ENCODE measurements around the gene UBP1. TPM values are rescaled to one million over a fixed set of nuclear protein-coding genes. Genes with fewer than 3 reads are reported as not detected.
"Not testable (repeated sequence)": the region's sequence is repeated elsewhere in the genome, so short reads cannot be mapped to it uniquely, and the experiment has no call there.

The UBP1 gene
- total and polyA plus RNA-seq, 5 donors from 2014 or later: 9.3 to 92.9 (median 11.7) TPM

GRCh38 chr3:33430571-33430970 is 9.6 kb downstream of the UBP1 start:
- peaks cover 27 to 87% (median 59%) of the 10 kb centered on the region in 4 donors for H3K4me1 Mint-ChIP-seq
- Histone ChIP-seq H3K27me3 (ENCODE audit: control insufficient read depth, insufficient read depth, low read length) (no peaks in the 10 kb centered on the region), H3K36me3 (ENCODE audit: control insufficient read depth, insufficient read depth, low read length) (peaks cover 1% of the 10 kb centered on the region), H3K9me3 (ENCODE audit: control insufficient read depth in 2 of 2, low read length in 2 of 2) (no peaks in the 10 kb centered on the region), H3K4me1 (ENCODE audit: control insufficient read depth, insufficient read depth, low read length, poor library complexity, severe bottlenecking) (peaks cover 48% of the 10 kb centered on the region), H3K27ac (ENCODE audit: insufficient read depth, low read length, poor library complexity, severe bottlenecking) (peak overlapping the region; percentile 19), H3K4me3 (ENCODE audit: low read depth, low read length) (peak overlapping the region; percentile 32)
- H3K36me3 Mint-ChIP-seq: no peaks in the 10 kb centered on the region
- H3K27ac Mint-ChIP-seq: peak overlapping the region; percentile 64 to 88 (median 77)
- no peaks in the 10 kb centered on the region for H3K27me3 Mint-ChIP-seq
- ATAC-seq (ENCODE audit: low read depth in 2 of 2) (no peak), DNase-seq (no peak)
- no peaks in the 10 kb centered on the region for H3K9me3 Mint-ChIP-seq
- H3K4me3 Mint-ChIP-seq: peak overlapping the region in 2 of 4 donors; percentile 62 to 73

DNA sequence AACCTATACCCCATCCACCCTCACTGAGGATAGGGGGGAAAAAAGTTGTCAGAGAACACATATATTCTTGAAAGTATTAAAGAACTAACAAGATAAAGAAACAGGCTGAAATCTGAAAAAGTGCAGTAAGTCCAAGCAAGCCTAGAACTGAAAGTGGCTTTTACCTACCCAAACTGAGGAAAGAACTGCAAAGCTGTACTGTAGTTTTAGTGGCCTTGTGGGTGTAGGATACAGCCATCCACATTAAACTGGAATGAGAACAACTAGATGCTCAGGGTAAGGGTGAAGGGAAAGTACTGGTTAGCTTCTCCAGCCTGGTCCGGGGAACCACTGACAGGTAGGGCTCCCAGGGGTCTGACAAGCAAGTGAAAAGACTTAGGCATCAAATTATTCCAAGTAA is 10.1 kb downstream of the UBP1 start:
- Histone ChIP-seq H3K27ac (ENCODE audit: insufficient read depth, low read length, poor library complexity, severe bottlenecking) (peak overlapping the region; percentile 19), H3K4me1 (ENCODE audit: control insufficient read depth, insufficient read depth, low read length, poor library complexity, severe bottlenecking) (peaks cover 44% of the 10 kb centered on the region), H3K27me3 (ENCODE audit: control insufficient read depth, insufficient read depth, low read length) (no peaks in the 10 kb centered on the region), H3K36me3 (ENCODE audit: control insufficient read depth, insufficient read depth, low read length) (peaks cover 6% of the 10 kb centered on the region), H3K4me3 (ENCODE audit: low read depth, low read length) (peak overlapping the region; percentile 32), H3K9me3 (ENCODE audit: control insufficient read depth in 2 of 2, low read length in 2 of 2) (no peaks in the 10 kb centered on the region)
- Mint-ChIP-seq H3K9me3 (no peaks in the 10 kb centered on the region), H3K4me1 (peaks cover 32 to 82% (median 55%) of the 10 kb centered on the region in 4 donors), H3K27me3 (no peaks in the 10 kb centered on the region), H3K36me3 (no peaks in the 10 kb centered on the region), H3K4me3 (peak overlapping the region in 3 of 4 donors; percentile 37 to 62 (median 45)), H3K27ac (peak overlapping the region; percentile 2 to 88 (median 77))
- DNase-seq: no peak
- ATAC-seq (ENCODE audit: low read depth in 2 of 2): no peak

- H3K27ac Mint-ChIP-seq: peak overlapping the region in 2 of 3 donors; percentile 8 to 88
Observed at GRCh38 chr3:33429306-33429705, 10.9 kb downstream of the UBP1 start.

GRCh38 chr3:33428734-33429133 is 11.5 kb downstream of the UBP1 start:
- peaks cover 44% of the 10 kb centered on the region for H3K4me1 ChIP-seq (ENCODE audit: control insufficient read depth, insufficient read depth, low read length, poor library complexity, severe bottlenecking)
- ATAC-seq (ENCODE audit: low read depth in 2 of 2): no peak
- H3K36me3 ChIP-seq (ENCODE audit: control insufficient read depth, insufficient read depth, low read length): peaks cover 18% of the 10 kb centered on the region
- no peaks in the 10 kb centered on the region for H3K9me3 Mint-ChIP-seq
- peaks cover 37 to 77% (median 54%) of the 10 kb centered on the region in 4 donors for H3K4me1 Mint-ChIP-seq
- H3K27ac ChIP-seq (ENCODE audit: insufficient read depth, low read length, poor library complexity, severe bottlenecking): no peak overlapping the region
- H3K4me3 Mint-ChIP-seq: no peak overlapping the region
- H3K36me3 Mint-ChIP-seq: peaks cover 3% of the 10 kb centered on the region
- no peak overlapping the region for H3K4me3 ChIP-seq (ENCODE audit: low read depth, low read length)
- H3K27me3 Mint-ChIP-seq: no peaks in the 10 kb centered on the region
- no peak for DNase-seq
- peak overlapping the region; percentile 3 to 88 (median 34) for H3K27ac Mint-ChIP-seq
- H3K27me3 ChIP-seq (ENCODE audit: control insufficient read depth, insufficient read depth, low read length): no peaks in the 10 kb centered on the region
- H3K9me3 ChIP-seq (ENCODE audit: control insufficient read depth in 2 of 2, low read length in 2 of 2): no peaks in the 10 kb centered on the region

More at GRCh38 chr3:33429306-33429705, 10.9 kb downstream of the UBP1 start:
- not testable (repeated sequence) for H3K36me3 Mint-ChIP-seq; H3K27me3 ChIP-seq (ENCODE audit: control insufficient read depth, insufficient read depth, low read length); H3K27me3 Mint-ChIP-seq; H3K27ac ChIP-seq (ENCODE audit: insufficient read depth, low read length, poor library complexity, severe bottlenecking); H3K9me3 Mint-ChIP-seq; H3K4me3 ChIP-seq (ENCODE audit: low read depth, low read length); H3K9me3 ChIP-seq (ENCODE audit: control insufficient read depth in 2 of 2, low read length in 2 of 2); DNase-seq; ATAC-seq (ENCODE audit: low read depth in 2 of 2)
- Mint-ChIP-seq H3K4me1 (peaks cover 33 to 81% (median 55%) of the 10 kb centered on the region in 4 donors), H3K4me3 (peak overlapping the region in 2 of 4 donors; percentile 45 to 62)
- Histone ChIP-seq H3K36me3 (ENCODE audit: control insufficient read depth, insufficient read depth, low read length) (peaks cover 13% of the 10 kb centered on the region), H3K4me1 (ENCODE audit: control insufficient read depth, insufficient read depth, low read length, poor library complexity, severe bottlenecking) (peaks cover 44% of the 10 kb centered on the region)

- Histone ChIP-seq H3K36me3 (ENCODE audit: control insufficient read depth, insufficient read depth, low read length) (peaks cover 34% of the 10 kb centered on the region), H3K27ac (ENCODE audit: insufficient read depth, low read length, poor library complexity, severe bottlenecking) (no peak overlapping the region), H3K4me3 (ENCODE audit: low read depth, low read length) (no peak overlapping the region), H3K9me3 (ENCODE audit: control insufficient read depth in 2 of 2, low read length in 2 of 2) (no peaks in the 10 kb centered on the region), H3K4me1 (ENCODE audit: control insufficient read depth, insufficient read depth, low read length, poor library complexity, severe bottlenecking) (peaks cover 34% of the 10 kb centered on the region), H3K27me3 (ENCODE audit: control insufficient read depth, insufficient read depth, low read length) (no peaks in the 10 kb centered on the region)
- H3K27me3 Mint-ChIP-seq: no peaks in the 10 kb centered on the region
- ATAC-seq (ENCODE audit: low read depth in 2 of 2): no peak
- peaks cover 39 to 61% (median 47%) of the 10 kb centered on the region in 4 donors for H3K4me1 Mint-ChIP-seq
- H3K4me3 Mint-ChIP-seq: no peak overlapping the region
- peak overlapping the region in 2 of 3 donors; percentile 26 to 67 for H3K27ac Mint-ChIP-seq
- no peaks in the 10 kb centered on the region for H3K9me3 Mint-ChIP-seq
- no peak for DNase-seq
- peaks cover 10% of the 10 kb centered on the region for H3K36me3 Mint-ChIP-seq
Observed at GRCh38 chr3:33426630-33427317, 13.4 kb downstream of the UBP1 start.

DNA sequence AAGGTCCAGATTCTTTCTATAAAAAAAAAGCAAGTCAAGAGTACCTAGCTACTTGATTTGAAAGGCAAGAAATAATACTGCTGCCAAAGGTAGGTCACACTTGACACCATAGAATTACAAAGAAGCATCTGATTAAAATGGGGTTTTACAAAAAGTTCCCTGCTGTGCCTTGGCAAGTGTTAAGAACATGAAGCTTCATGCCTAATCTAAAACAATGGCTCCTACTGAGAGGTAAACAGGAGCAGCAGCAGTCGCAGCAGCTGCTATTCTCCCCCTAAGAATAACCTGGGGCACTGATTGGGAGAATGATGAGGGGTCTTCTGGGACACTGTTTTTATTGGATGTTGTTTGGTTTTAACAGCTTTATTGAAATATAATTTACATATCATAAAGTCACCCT is 14.1 kb downstream of the UBP1 start:
- ATAC-seq (ENCODE audit: low read depth in 2 of 2) (no peak), DNase-seq (no peak)
- H3K27me3 ChIP-seq (ENCODE audit: control insufficient read depth, insufficient read depth, low read length): no peaks in the 10 kb centered on the region
- H3K36me3 ChIP-seq (ENCODE audit: control insufficient read depth, insufficient read depth, low read length): peaks cover 42% of the 10 kb centered on the region
- H3K27me3 Mint-ChIP-seq: no peaks in the 10 kb centered on the region
- H3K27ac Mint-ChIP-seq: peak overlapping the region in 1 of 3 donors; percentile 26
- peaks cover 15% of the 10 kb centered on the region for H3K36me3 Mint-ChIP-seq
- peak overlapping the region; percentile 7 for H3K27ac ChIP-seq (ENCODE audit: insufficient read depth, low read length, poor library complexity, severe bottlenecking)
- H3K4me1 Mint-ChIP-seq: peaks cover 36 to 58% (median 45%) of the 10 kb centered on the region in 4 donors
- no peak overlapping the region for H3K4me3 Mint-ChIP-seq
- H3K9me3 ChIP-seq (ENCODE audit: control insufficient read depth in 2 of 2, low read length in 2 of 2): no peaks in the 10 kb centered on the region
- H3K9me3 Mint-ChIP-seq: no peaks in the 10 kb centered on the region
- H3K4me3 ChIP-seq (ENCODE audit: low read depth, low read length): no peak overlapping the region
- H3K4me1 ChIP-seq (ENCODE audit: control insufficient read depth, insufficient read depth, low read length, poor library complexity, severe bottlenecking): peaks cover 30% of the 10 kb centered on the region

DNA sequence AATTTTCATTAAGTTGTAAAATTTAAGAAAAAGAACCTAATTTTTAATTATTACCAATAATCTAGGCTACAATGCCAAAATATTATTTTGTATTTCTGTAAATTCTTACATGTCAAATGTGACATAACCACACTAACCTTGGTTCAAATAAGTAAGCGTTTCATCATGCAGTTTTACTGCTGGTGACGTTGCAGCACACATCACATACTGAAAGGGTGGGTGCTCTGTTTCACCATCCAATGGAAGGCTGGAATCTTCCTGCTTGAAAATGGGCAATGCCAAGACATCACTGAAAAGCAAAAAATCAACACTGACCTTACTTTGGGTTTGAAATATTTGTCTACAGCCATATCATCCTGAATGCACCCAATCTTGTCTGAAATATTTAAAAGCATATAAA is 14.8 kb downstream of the UBP1 start:
- Mint-ChIP-seq H3K27ac (no peak overlapping the region), H3K9me3 (no peaks in the 10 kb centered on the region), H3K4me1 (peaks cover 34 to 54% (median 39%) of the 10 kb centered on the region in 4 donors), H3K36me3 (peaks cover 19% of the 10 kb centered on the region), H3K27me3 (no peaks in the 10 kb centered on the region), H3K4me3 (no peak overlapping the region)
- Histone ChIP-seq H3K36me3 (ENCODE audit: control insufficient read depth, insufficient read depth, low read length) (peaks cover 46% of the 10 kb centered on the region), H3K27me3 (ENCODE audit: control insufficient read depth, insufficient read depth, low read length) (no peaks in the 10 kb centered on the region), H3K9me3 (ENCODE audit: control insufficient read depth in 2 of 2, low read length in 2 of 2) (no peaks in the 10 kb centered on the region), H3K4me1 (ENCODE audit: control insufficient read depth, insufficient read depth, low read length, poor library complexity, severe bottlenecking) (peaks cover 24% of the 10 kb centered on the region), H3K27ac (ENCODE audit: insufficient read depth, low read length, poor library complexity, severe bottlenecking) (no peak overlapping the region), H3K4me3 (ENCODE audit: low read depth, low read length) (no peak overlapping the region)
- DNase-seq (no peak), ATAC-seq (ENCODE audit: low read depth in 2 of 2) (no peak)

All from CD4-positive, CD25-positive, alpha-beta regulatory T cell (primary cell).